COR-L47 (cell line): ENCODE data around the gene OPN5.

Experiments used
- DNase-seq: peaks from one replicate; lab custom pipeline; 2025; lab: John Stamatoyannopoulos, UW

OPN5 gene

GRCh38 chr6:47859175-47859574, 77.3 kb downstream of the OPN5 start:
- no peak for DNase-seq

- no peak for DNase-seq
These were observed 80.9 kb downstream of the OPN5 start for GRCh38 chr6:47862731-47863130.

GRCh38 chr6:47865206-47865605, 83.4 kb downstream of the OPN5 start:
- DNase-seq = no peak

- DNase-seq = no peak
These were observed 93.8 kb downstream of the OPN5 start for GRCh38 chr6:47875593-47875992.
